ENCODE data around the gene TPH1.
A peak's percentile ranks its signal among the peaks of the same experiment; 100 is the strongest.
"Not testable (repeated sequence)": the region's sequence is repeated elsewhere in the genome, so short reads cannot be mapped to it uniquely, and the experiment has no call there.

TPH1 gene

GRCh38 chr11:18019650-18020049 lies 26.4 kb downstream of the TPH1 start:
- no peak for DNase-seq

GRCh38 chr11:18016789-18017188 lies 29.3 kb downstream of the TPH1 start:
- DNase-seq = no peak

- DNase-seq = no peak
Observed at GRCh38 chr11:18014876-18015275, 31.2 kb downstream of the TPH1 start.

GRCh38 chr11:18013790-18014507 lies 32.1 kb downstream of the TPH1 start:
- DNase-seq = no peak

- DNase-seq = peak; percentile 15
Observed at GRCh38 chr11:18012906-18013781, 32.9 kb downstream of the TPH1 start, which contains the start of gene SERGEF. SERGEF (minus strand) TSS chr11:18013047; CDS start chr11:18013010, 37 bp downstream.

GRCh38 chr11:18012122-18012905 lies 33.8 kb downstream of the TPH1 start:
- no peak for DNase-seq

- no peak for DNase-seq
Observed at GRCh38 chr11:18011633-18012032, 34.4 kb downstream of the TPH1 start.

GRCh38 chr11:18010977-18011586 lies 35.0 kb downstream of the TPH1 start:
- DNase-seq = no peak

- no peak for DNase-seq
Observed at GRCh38 chr11:18010121-18010670, 35.9 kb downstream of the TPH1 start.

- DNase-seq = no peak
Observed at GRCh38 chr11:18005376-18006129, 40.5 kb downstream of the TPH1 start.

GRCh38 chr11:18001191-18001590 lies 44.9 kb downstream of the TPH1 start:
- no peak for DNase-seq

- DNase-seq = no peak
Observed at GRCh38 chr11:18000760-18001159, 45.3 kb downstream of the TPH1 start.

GRCh38 chr11:18000128-18000527 lies 45.9 kb downstream of the TPH1 start:
- not testable (repeated sequence) for DNase-seq

Measured in GOT3 (cell line).